AG04449 (cell line): ENCODE data around the gene REPS2.

Experiments
- CTCF ChIA-PET: fragments of 350-600 bp; formaldehyde crosslinking; extraction: SDS; loops from one replicate; lab custom pipeline; 2021; ENCODE audit warnings: antibody characterized with exemption; lab: Yijun Ruan, JAX
- POLR2A ChIA-PET: fragments of 400-600, 350-600 bp; formaldehyde crosslinking; extraction: SDS; loops from one replicate; lab custom pipeline; 2020; ENCODE audit warnings: antibody characterized with exemption, inconsistent platforms; lab: Yijun Ruan, JAX
- DNase-seq: peaks from one replicate; pipeline ENCODE4 v3.0.0-alpha.2; 2010; ENCODE audit warnings: low read depth, low spot score
- H3K4me3 ChIP-seq: 2 replicates; pipeline ENCODE4 v1.5.1; 2011; ENCODE audit warnings: low read depth, mild to moderate bottlenecking, control low read depth, low read length
- TF ChIP-seq, protein P1 (sequence below): IDR thresholded peaks from one replicate; pipeline ENCODE4 v1.5.1; 2011; ENCODE audit warnings: mild to moderate bottlenecking, moderate library complexity, low read length, control low read depth, inconsistent platforms; ENCODE audit not compliant: insufficient read depth; ENCODE audit errors: missing control alignments

REPS2 gene

DNA sequence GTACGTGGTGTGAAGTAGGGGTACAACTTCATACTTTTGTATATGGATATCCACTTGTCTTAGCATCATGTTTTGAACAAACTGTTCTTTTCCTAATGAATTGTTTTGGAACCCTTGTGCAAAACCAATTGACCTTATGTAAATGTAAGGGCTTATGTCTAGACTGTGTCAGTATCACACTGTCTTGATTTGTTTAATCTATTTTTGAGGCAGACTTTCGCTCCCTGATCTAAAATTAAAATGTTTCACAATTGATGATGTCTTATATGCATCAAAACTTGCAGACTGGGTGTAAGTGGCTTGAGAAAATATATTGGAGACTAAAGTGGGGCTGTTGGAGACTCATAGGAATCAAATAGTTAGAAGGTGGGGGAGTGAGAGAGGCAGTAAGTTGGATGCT lies 25.2 kb downstream of the REPS2 start:
- H3K4me3 ChIP-seq, result no peak overlapping the region
- no peak for DNase-seq
- TF ChIP-seq, protein P1, sequence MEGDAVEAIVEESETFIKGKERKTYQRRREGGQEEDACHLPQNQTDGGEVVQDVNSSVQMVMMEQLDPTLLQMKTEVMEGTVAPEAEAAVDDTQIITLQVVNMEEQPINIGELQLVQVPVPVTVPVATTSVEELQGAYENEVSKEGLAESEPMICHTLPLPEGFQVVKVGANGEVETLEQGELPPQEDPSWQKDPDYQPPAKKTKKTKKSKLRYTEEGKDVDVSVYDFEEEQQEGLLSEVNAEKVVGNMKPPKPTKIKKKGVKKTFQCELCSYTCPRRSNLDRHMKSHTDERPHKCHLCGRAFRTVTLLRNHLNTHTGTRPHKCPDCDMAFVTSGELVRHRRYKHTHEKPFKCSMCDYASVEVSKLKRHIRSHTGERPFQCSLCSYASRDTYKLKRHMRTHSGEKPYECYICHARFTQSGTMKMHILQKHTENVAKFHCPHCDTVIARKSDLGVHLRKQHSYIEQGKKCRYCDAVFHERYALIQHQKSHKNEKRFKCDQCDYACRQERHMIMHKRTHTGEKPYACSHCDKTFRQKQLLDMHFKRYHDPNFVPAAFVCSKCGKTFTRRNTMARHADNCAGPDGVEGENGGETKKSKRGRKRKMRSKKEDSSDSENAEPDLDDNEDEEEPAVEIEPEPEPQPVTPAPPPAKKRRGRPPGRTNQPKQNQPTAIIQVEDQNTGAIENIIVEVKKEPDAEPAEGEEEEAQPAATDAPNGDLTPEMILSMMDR, result no peak
- ChIA-PET CTCF (no interaction called here), POLR2A (no interaction called here)

DNA sequence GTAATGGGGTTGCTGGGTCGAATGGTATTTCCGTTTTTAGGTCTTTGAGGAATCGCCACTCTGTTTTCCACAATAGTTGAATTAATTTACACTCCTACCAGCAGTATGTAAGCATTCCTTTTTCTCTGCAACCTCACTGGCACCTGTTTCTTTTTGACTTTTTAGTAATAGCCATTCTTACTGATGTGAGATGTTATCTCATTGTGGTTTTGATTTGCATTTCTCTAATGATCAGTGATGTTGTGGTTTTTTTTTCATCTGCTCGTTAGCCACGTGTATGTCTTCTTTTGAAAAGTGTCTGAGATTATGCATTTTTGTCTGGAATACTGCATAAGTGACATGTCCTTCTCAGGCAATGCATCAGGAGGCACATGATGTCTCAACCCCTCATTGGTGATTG lies 28.8 kb downstream of the REPS2 start:
- TF ChIP-seq, protein P1, result no peak
- no peak overlapping the region for H3K4me3 ChIP-seq
- no peak for DNase-seq
- POLR2A ChIA-PET, result no interaction called here
- CTCF ChIA-PET, result no interaction called here

DNA sequence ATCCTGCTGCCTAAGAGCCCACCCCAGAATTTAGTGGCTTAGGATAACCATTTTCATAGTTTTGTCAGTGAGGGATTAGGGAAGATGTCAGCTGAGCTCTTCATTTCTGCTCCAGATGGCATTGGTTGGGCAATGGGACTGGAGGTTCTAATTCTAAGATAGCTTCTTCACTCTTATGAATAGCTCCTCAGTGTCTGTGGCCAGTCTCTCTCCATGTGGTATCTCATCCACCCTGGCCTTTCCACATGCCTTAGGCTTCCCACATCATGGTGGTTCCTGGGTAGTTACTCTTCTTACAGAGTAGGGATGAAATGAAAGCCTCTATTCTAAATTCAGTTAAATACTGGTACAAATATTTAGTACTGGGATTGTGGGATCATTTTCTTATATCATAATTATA lies 31.3 kb downstream of the REPS2 start:
- CTCF ChIA-PET, result no interaction called here

DNA sequence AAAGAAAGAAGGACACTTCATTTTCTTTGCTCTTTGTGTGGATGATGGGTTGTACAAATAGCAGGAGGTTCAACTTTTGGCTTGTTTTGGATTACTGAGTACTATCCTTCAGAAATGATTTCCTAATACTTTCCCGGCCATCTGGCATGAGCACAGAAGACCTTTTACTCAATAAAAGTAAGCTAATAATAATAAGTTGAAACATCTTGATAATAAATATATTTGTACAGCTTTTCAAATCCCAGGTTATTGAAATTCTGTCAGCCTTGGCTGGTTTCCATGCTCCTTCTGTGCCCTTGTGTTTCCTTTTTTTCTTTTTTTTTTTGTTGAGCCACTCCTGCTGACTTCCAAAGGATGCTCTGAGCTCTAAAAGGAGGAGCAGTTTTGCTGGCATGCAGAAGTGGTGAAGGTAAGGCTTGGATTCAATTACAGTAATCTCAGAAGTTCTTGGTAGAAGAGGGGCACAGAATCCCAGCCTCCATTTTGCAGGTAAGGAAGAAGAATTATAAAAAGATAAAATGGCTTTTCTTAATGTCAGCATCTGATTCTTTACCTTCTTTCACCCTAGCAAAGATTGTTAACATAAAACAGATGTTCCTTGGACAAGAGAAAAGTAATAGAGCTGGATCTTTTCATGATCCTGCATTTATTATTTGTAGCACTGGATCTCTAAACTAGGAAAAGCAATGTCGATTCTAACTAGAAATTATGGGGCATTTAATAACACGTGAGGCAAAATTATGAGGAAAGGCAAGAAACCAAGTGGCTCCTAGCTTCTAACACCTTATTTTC lies 31.9 kb downstream of the REPS2 start:
- DNase-seq, result no peak
- H3K4me3 ChIP-seq, result no peak overlapping the region
- TF ChIP-seq, protein P1, result no peak
- ChIA-PET POLR2A (interaction anchor here (0.6 kb wide), 1 partner anchor 699 kb away, joined by 4 read pairs; no protein-coding TSS in a partner anchor), CTCF (no interaction called here)

More for the DNA sequence above, 31.3 kb downstream of the REPS2 start:
- H3K4me3 ChIP-seq, result no peak overlapping the region
- TF ChIP-seq, protein P1, result no peak
- DNase-seq, result no peak
- POLR2A ChIA-PET, result no interaction called here

DNA sequence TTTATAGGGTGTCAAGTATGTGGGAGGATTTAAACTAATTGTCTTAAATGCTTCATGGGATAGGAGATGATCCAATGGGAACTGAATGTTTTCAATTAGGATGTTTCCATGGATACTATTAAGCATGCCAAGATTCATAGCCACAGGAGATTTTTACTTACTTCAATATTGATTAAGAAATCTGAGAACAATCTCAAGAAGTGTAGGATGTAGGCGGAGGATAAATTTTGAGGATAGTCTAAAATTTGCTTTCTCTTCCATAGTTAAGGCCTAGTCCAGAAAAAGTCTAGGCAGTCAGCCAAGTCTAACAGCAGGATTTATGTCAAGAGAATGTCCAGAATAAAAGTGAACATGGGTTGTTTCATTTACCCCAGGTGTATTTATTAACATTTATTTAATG lies 32.8 kb downstream of the REPS2 start:
- DNase-seq, result no peak

DNA sequence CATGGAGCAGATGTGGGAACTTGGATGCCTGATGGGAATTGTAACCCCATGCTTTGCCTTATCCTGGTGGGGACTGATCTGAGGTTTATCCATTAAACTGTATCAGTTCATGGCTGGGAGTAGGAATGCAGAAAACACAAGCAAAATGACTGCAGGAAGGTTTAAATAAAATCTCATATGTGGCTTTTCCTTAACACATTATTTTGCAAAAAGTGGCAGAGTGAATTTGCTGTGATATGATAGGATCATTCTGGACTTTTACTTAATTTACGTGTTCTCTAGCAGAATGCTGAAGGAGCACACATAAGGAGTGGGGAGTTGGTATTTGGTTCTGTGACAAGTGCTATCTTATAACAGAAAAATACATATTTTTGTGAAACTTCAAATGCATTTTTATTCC lies 34.8 kb downstream of the REPS2 start:
- POLR2A ChIA-PET, result no interaction called here
- no peak overlapping the region for H3K4me3 ChIP-seq
- CTCF ChIA-PET, result no interaction called here
- DNase-seq, result no peak
- TF ChIP-seq, protein P1, result no peak

More for the DNA sequence above, 32.8 kb downstream of the REPS2 start:
- ChIA-PET CTCF (no interaction called here), POLR2A (no interaction called here)
- no peak overlapping the region for H3K4me3 ChIP-seq
- TF ChIP-seq, protein P1, result no peak
